Sigmoid colon (tissue), 7 donors: ENCODE measurements around the gene CCM2L. TPM values are rescaled to one million over a fixed set of nuclear protein-coding genes. Genes with fewer than 3 reads are reported as not detected.

Experiments used
- DNase-seq: peaks from one replicate; pipeline ENCODE4 v3.0.0-alpha.2; 2019
- H3K27ac ChIP-seq, 4 donors: fragments of 200-600 bp; sonication (generic); one replicate each; pipeline ENCODE4 v1.5.1; 2016 to 2019; ENCODE audit warnings: mild to moderate bottlenecking in 1 of 4
- H3K27me3 ChIP-seq, 3 donors: fragments of 200-600 bp; sonication (generic); one replicate each; pipeline ENCODE4 v1.5.1; 2019; ENCODE audit warnings: mild to moderate bottlenecking in 1 of 3
- H3K36me3 ChIP-seq, 4 donors: fragments of 200-600 bp; sonication (generic); one replicate each; pipeline ENCODE4 v1.5.1; 2016 to 2019
- H3K4me1 ChIP-seq, 4 donors: fragments of 200-600 bp; sonication (generic); one replicate each; pipeline ENCODE4 v1.5.1; 2017 to 2019
- H3K4me3 ChIP-seq, 4 donors: fragments of 200-600 bp; sonication (generic); one replicate each; pipeline ENCODE4 v1.5.1; 2017 to 2019; ENCODE audit warnings: mild to moderate bottlenecking in 2 of 4, moderate library complexity in 1 of 4
- H3K9me3 ChIP-seq, 4 donors: fragments of 200-600 bp in 3 of 4; sonication (generic) in 3 of 4; one replicate each; pipeline versions ENCODE4 v1.5.1 to v1.6.1; 2013 to 2019
- CTCF ChIP-seq, 4 experiments: fragments of 450-650 bp in 3 of 4; fragments of 200-600 bp in 1 of 4; IDR thresholded peaks; one replicate each; pipeline ENCODE4 v1.5.1; 2016 to 2019; ENCODE audit warnings: antibody characterized with exemption in 4 of 4, mild to moderate bottlenecking in 3 of 4, moderate library complexity in 2 of 4
- EP300 ChIP-seq, 4 donors: sonication (generic); formaldehyde crosslinking; IDR thresholded peaks; one replicate each; pipeline ENCODE4 v1.6.1; 2017; ENCODE audit warnings: antibody characterized with exemption in 4 of 4
- POLR2A ChIP-seq, 2 donors: fragments of 450-650 bp; IDR thresholded peaks; one replicate each; pipeline ENCODE4 v1.6.1; 2016; ENCODE audit warnings: antibody characterized with exemption in 2 of 2, mild to moderate bottlenecking in 2 of 2, moderate library complexity in 2 of 2
- POLR2AphosphoS5 ChIP-seq, 4 donors: sonication (generic); formaldehyde crosslinking; IDR thresholded peaks; one replicate each; pipeline ENCODE4 v1.6.1; 2017; ENCODE audit warnings: antibody characterized with exemption in 4 of 4
- WGBS, 2 donors: extraction: QIAGEN DNeasy Blood & Tissue Kit; methylation state at CpG; one replicate each; pipeline ENCODE4 v1.1.7; 2013; 5-methylcytosine and 5-hydroxymethylcytosine counted together
- intact Hi-C: fragments of 100-400 bp; cut with DNase I; formaldehyde crosslinking; loops from one replicate; pipeline ENCODE4 v1.15.1; 2023
- polyA plus RNA-seq, 3 donors: library from polyadenylated mRNA; stranded (reverse); fragments of 200-250 nt; gene quantifications; one replicate each; pipeline ENCODE4 v1.2.3, GENCODE V29; 2013
- total RNA-seq, 4 donors: library from RNA; depleted of rRNA; stranded (reverse); fragments of >200 nt; gene quantifications; one replicate each; pipeline ENCODE4 v1.1.0, GENCODE V29; 2016
- donor health status: healthy with polysubstance abuse.
- donor health status: Bipolar disorder and iron deficiency.
- donor health status: healthy.

CCM2L gene
- total and polyA plus RNA-seq, 7 donors = 0.46 to 5.8 (median 2.5) TPM

- 48 to 74% methylated on average over 10 of the region's 10 CpGs for WGBS, 2 donors
- no peak overlapping the region for H3K27ac ChIP-seq
- no peak overlapping the region for H3K4me3 ChIP-seq
- intact Hi-C loops = loop anchor here (10.0 kb wide), 1 partner anchor 62 kb away; no protein-coding TSS in a partner anchor
- no peak for DNase-seq
- no peaks in the 10 kb centered on the region for H3K36me3 ChIP-seq
- peaks cover 14 to 72% (median 23%) of the 10 kb centered on the region in 3 donors for H3K27me3 ChIP-seq
- TF ChIP-seq POLR2AphosphoS5 (IDR thresholded peaks at IDR 0.05) (no peak), POLR2A (IDR thresholded peaks at IDR 0.05) (no peak)
- H3K4me1 ChIP-seq = peaks cover 0 to 12% (median 8%) of the 10 kb centered on the region in 4 donors
- no peaks in the 10 kb centered on the region for H3K9me3 ChIP-seq
These were observed 46.7 kb downstream of the CCM2L start for GRCh38 chr20:32056708-32057483.

- Histone ChIP-seq H3K4me3 (no peak overlapping the region), H3K27me3 (peaks cover 6 to 66% (median 14%) of the 10 kb centered on the region in 3 donors), H3K9me3 (no peaks in the 10 kb centered on the region), H3K4me1 (peaks cover 0 to 4% (median under 1%) of the 10 kb centered on the region in 4 donors), H3K27ac (no peak overlapping the region), H3K36me3 (no peaks in the 10 kb centered on the region)
- TF ChIP-seq EP300 (IDR thresholded peaks at IDR 0.05) = no peak
- TF ChIP-seq CTCF (IDR thresholded peaks at IDR 0.05) = no peak
- no peak for TF ChIP-seq POLR2AphosphoS5 (IDR thresholded peaks at IDR 0.05)
- TF ChIP-seq POLR2A (IDR thresholded peaks at IDR 0.05) = no peak
- WGBS, 2 donors = 71 to 79% methylated on average over 8 of the region's 8 CpGs
- intact Hi-C loops = loop anchor here (10.0 kb wide), 1 partner anchor 63 kb away; no protein-coding TSS in a partner anchor
- DNase-seq = no peak
These were observed 47.5 kb downstream of the CCM2L start for GRCh38 chr20:32057656-32058184.

- H3K27ac ChIP-seq = no peak overlapping the region
- no peak for TF ChIP-seq CTCF (IDR thresholded peaks at IDR 0.05)
- TF ChIP-seq POLR2AphosphoS5 (IDR thresholded peaks at IDR 0.05) = no peak
- TF ChIP-seq EP300 (IDR thresholded peaks at IDR 0.05) = no peak
- no peak for TF ChIP-seq POLR2A (IDR thresholded peaks at IDR 0.05)
- H3K4me3 ChIP-seq = no peak overlapping the region
- H3K36me3 ChIP-seq = no peaks in the 10 kb centered on the region
- H3K27me3 ChIP-seq = peaks cover 0 to 61% (median 0%) of the 10 kb centered on the region in 3 donors
- no peak for DNase-seq
- H3K9me3 ChIP-seq = no peaks in the 10 kb centered on the region
- WGBS, 2 donors = 95 to 98% methylated on average over 1 of the region's 1 CpG
- intact Hi-C loops = loop anchor here (10.0 kb wide), 1 partner anchor 64 kb away; no protein-coding TSS in a partner anchor
- no peaks in the 10 kb centered on the region for H3K4me1 ChIP-seq
These were observed 49.0 kb downstream of the CCM2L start for GRCh38 chr20:32059189-32059588.

GRCh38 chr20:32062776-32063170 lies 52.5 kb downstream of the CCM2L start:
- TF ChIP-seq CTCF (IDR thresholded peaks at IDR 0.05) (no peak), POLR2A (IDR thresholded peaks at IDR 0.05) (no peak), EP300 (IDR thresholded peaks at IDR 0.05) (no peak), POLR2AphosphoS5 (IDR thresholded peaks at IDR 0.05) (no peak)
- Histone ChIP-seq H3K36me3 (no peaks in the 10 kb centered on the region), H3K27ac (no peak overlapping the region), H3K9me3 (no peaks in the 10 kb centered on the region), H3K4me3 (no peak overlapping the region), H3K27me3 (peaks cover 0 to 38% (median 0%) of the 10 kb centered on the region in 3 donors), H3K4me1 (no peaks in the 10 kb centered on the region)
- 40 to 56% methylated on average over 4 of the region's 4 CpGs for WGBS, 2 donors
- DNase-seq = peak; percentile 78
- intact Hi-C loops = no loop called here

GRCh38 chr20:32063695-32064094 lies 53.5 kb downstream of the CCM2L start:
- Histone ChIP-seq H3K4me1 (no peaks in the 10 kb centered on the region), H3K9me3 (no peaks in the 10 kb centered on the region), H3K27ac (peak overlapping the region in 1 of 4 donors; percentile 20), H3K36me3 (no peaks in the 10 kb centered on the region), H3K27me3 (peaks cover 0 to 37% (median 0%) of the 10 kb centered on the region in 3 donors), H3K4me3 (no peak overlapping the region)
- intact Hi-C loops = no loop called here
- WGBS, 2 donors = 67 to 72% methylated on average over 4 of the region's 4 CpGs
- DNase-seq = no peak
- TF ChIP-seq EP300 (IDR thresholded peaks at IDR 0.05) (no peak), CTCF (IDR thresholded peaks at IDR 0.05) (no peak), POLR2A (IDR thresholded peaks at IDR 0.05) (no peak), POLR2AphosphoS5 (IDR thresholded peaks at IDR 0.05) (no peak)
